HEK293T (cell line): ENCODE measurements around the gene CREM.

ENCODE experiments used
- ELF4 ChIP-seq: fragments of 450-650 bp; IDR thresholded peaks from 2 replicates; pipeline ENCODE4 v1.6.1; 2017; ENCODE audit warnings: antibody characterized with exemption
- FOXM1 ChIP-seq: fragments of 450-650 bp; IDR thresholded peaks from 2 replicates; pipeline ENCODE4 v1.6.1; 2017; ENCODE audit warnings: mild to moderate bottlenecking, borderline replicate concordance

GRCh38 chr10:35206274-35206673 lies 79.6 kb downstream of the CREM start:
- TF ChIP-seq ELF4, result no peak
- no peak for TF ChIP-seq FOXM1
